Rectal smooth muscle tissue (tissue), 1 donor: ENCODE data around the gene HMGB2.

Experiments used
- H3K27ac ChIP-seq: one replicate; pipeline ENCODE4 v1.7.0; 2013; ENCODE audit warnings: low read depth, low read length, inconsistent platforms
- H3K27me3 ChIP-seq: one replicate; pipeline ENCODE4 v1.7.0; 2013; ENCODE audit warnings: low read length; ENCODE audit not compliant: control insufficient read depth, insufficient read depth
- H3K36me3 ChIP-seq: one replicate; pipeline ENCODE4 v1.7.0; 2013; ENCODE audit warnings: low read length; ENCODE audit not compliant: control insufficient read depth, insufficient read depth
- H3K4me1 ChIP-seq: one replicate; pipeline ENCODE4 v1.7.0; 2013; ENCODE audit warnings: low read length; ENCODE audit not compliant: control insufficient read depth, insufficient read depth
- H3K4me3 ChIP-seq: one replicate; pipeline ENCODE4 v1.7.0; 2013; ENCODE audit warnings: low read length
- H3K9ac ChIP-seq: one replicate; pipeline ENCODE4 v1.7.0; 2013; ENCODE audit warnings: low read length

The HMGB2 gene

GRCh38 chr4:173334085-173334890, at the start of gene HMGB2:
TSS of gene HMGB2 (minus strand) at chr4:173334358. CDS start at chr4:173333649, 709 bp downstream.
- H3K9ac ChIP-seq = peak within 1 kb of the TSS; percentile 97
- peaks cover 4% of the 10 kb centered on the region for H3K4me1 ChIP-seq
- peak within 1 kb of the TSS; percentile 94 for H3K4me3 ChIP-seq
- peak within 1 kb of the TSS; percentile 100 for H3K27ac ChIP-seq
- H3K27me3 ChIP-seq = no peaks in the 10 kb centered on the region
- peaks cover 6% of the 10 kb centered on the region for H3K36me3 ChIP-seq

GRCh38 chr4:173382349-173382748, 48.2 kb upstream of the HMGB2 start:
- Histone ChIP-seq H3K4me3 (no peak overlapping the region), H3K27me3 (no peaks in the 10 kb centered on the region), H3K36me3 (no peaks in the 10 kb centered on the region), H3K4me1 (peaks cover 4% of the 10 kb centered on the region), H3K27ac (no peak overlapping the region), H3K9ac (no peak overlapping the region)

GRCh38 chr4:173381610-173382009, 47.5 kb upstream of the HMGB2 start:
- Histone ChIP-seq H3K4me3 (no peak overlapping the region), H3K27ac (no peak overlapping the region), H3K9ac (no peak overlapping the region), H3K36me3 (no peaks in the 10 kb centered on the region), H3K27me3 (no peaks in the 10 kb centered on the region), H3K4me1 (peaks cover 4% of the 10 kb centered on the region)

- no peak overlapping the region for H3K4me3 ChIP-seq
- no peaks in the 10 kb centered on the region for H3K36me3 ChIP-seq
- no peak overlapping the region for H3K9ac ChIP-seq
- H3K27ac ChIP-seq = no peak overlapping the region
- peaks cover 4% of the 10 kb centered on the region for H3K4me1 ChIP-seq
- no peaks in the 10 kb centered on the region for H3K27me3 ChIP-seq
Observed at GRCh38 chr4:173380987-173381386, 46.8 kb upstream of the HMGB2 start.

GRCh38 chr4:173379929-173380328, 45.8 kb upstream of the HMGB2 start:
- Histone ChIP-seq H3K36me3 (no peaks in the 10 kb centered on the region), H3K4me1 (peaks cover 4% of the 10 kb centered on the region), H3K27ac (no peak overlapping the region), H3K9ac (no peak overlapping the region), H3K27me3 (no peaks in the 10 kb centered on the region), H3K4me3 (no peak overlapping the region)

GRCh38 chr4:173374588-173374987, 40.4 kb upstream of the HMGB2 start:
- Histone ChIP-seq H3K4me1 (no peaks in the 10 kb centered on the region), H3K4me3 (no peak overlapping the region), H3K27me3 (peaks cover 1% of the 10 kb centered on the region), H3K36me3 (no peaks in the 10 kb centered on the region), H3K9ac (no peak overlapping the region), H3K27ac (no peak overlapping the region)

- H3K27me3 ChIP-seq = peaks cover 1% of the 10 kb centered on the region
- no peaks in the 10 kb centered on the region for H3K36me3 ChIP-seq
- peak overlapping the region; percentile 92 for H3K27ac ChIP-seq
- peak overlapping the region; percentile 98 for H3K4me3 ChIP-seq
- H3K4me1 ChIP-seq = no peaks in the 10 kb centered on the region
- H3K9ac ChIP-seq = peak overlapping the region; percentile 70
Observed at GRCh38 chr4:173371292-173372192, 37.4 kb upstream of the HMGB2 start.

GRCh38 chr4:173370477-173371291, 36.5 kb upstream of the HMGB2 start, which contains the start of gene SAP30:
TSS of gene SAP30 (plus strand) at chr4:173370954. CDS start at chr4:173371183, 229 bp downstream.
- peak within 1 kb of the TSS; percentile 98 for H3K4me3 ChIP-seq
- peaks cover 1% of the 10 kb centered on the region for H3K27me3 ChIP-seq
- H3K4me1 ChIP-seq = no peaks in the 10 kb centered on the region
- H3K9ac ChIP-seq = peak within 1 kb of the TSS; percentile 95
- H3K36me3 ChIP-seq = no peaks in the 10 kb centered on the region
- peak within 1 kb of the TSS; percentile 97 for H3K27ac ChIP-seq

- Histone ChIP-seq H3K4me1 (no peaks in the 10 kb centered on the region), H3K27ac (peak overlapping the region; percentile 97), H3K36me3 (no peaks in the 10 kb centered on the region), H3K9ac (peak overlapping the region; percentile 95), H3K27me3 (peaks cover 1% of the 10 kb centered on the region), H3K4me3 (peak overlapping the region; percentile 94)
Observed at GRCh38 chr4:173370130-173370476, 35.9 kb upstream of the HMGB2 start.

GRCh38 chr4:173367946-173368345, 33.8 kb upstream of the HMGB2 start:
- Histone ChIP-seq H3K36me3 (no peaks in the 10 kb centered on the region), H3K27me3 (peaks cover 1% of the 10 kb centered on the region), H3K4me3 (no peak overlapping the region), H3K27ac (no peak overlapping the region), H3K4me1 (no peaks in the 10 kb centered on the region), H3K9ac (no peak overlapping the region)

GRCh38 chr4:173367285-173367684, 33.1 kb upstream of the HMGB2 start:
- Histone ChIP-seq H3K36me3 (no peaks in the 10 kb centered on the region), H3K27me3 (peaks cover 1% of the 10 kb centered on the region), H3K4me1 (no peaks in the 10 kb centered on the region), H3K4me3 (no peak overlapping the region), H3K27ac (peak overlapping the region; percentile 23), H3K9ac (no peak overlapping the region)
